Fibroblast of the aortic adventitia (primary cell): Measurements from ENCODE around the gene AQP4. TPM values are rescaled to one million over a fixed set of nuclear protein-coding genes. Genes with fewer than 3 reads are reported as not detected.

ENCODE experiments used
- DNase-seq: peaks from one replicate; pipeline ENCODE4 v3.0.0-alpha.2; 2010; ENCODE audit warnings: low read depth
- H3K4me3 ChIP-seq: 2 replicates; pipeline ENCODE4 v1.5.1; 2011; ENCODE audit warnings: low read depth, mild to moderate bottlenecking, control low read depth, low read length, moderate library complexity
- total RNA-seq: library from RNA; depleted of rRNA; stranded (reverse); fragments of >200 nt; gene quantifications from 2 replicates; pipeline ENCODE4 v1.2.3, GENCODE V29; 2012; ENCODE audit warnings: low replicate concordance
- TF ChIP-seq, protein P1 (sequence below): IDR thresholded peaks from 2 replicates; pipeline ENCODE4 v1.5.1; 2011; ENCODE audit warnings: mild to moderate bottlenecking, low read length, control low read depth, inconsistent platforms; ENCODE audit not compliant: insufficient read depth

The AQP4 gene
- total RNA-seq, 1 donor, result not detected

DNA sequence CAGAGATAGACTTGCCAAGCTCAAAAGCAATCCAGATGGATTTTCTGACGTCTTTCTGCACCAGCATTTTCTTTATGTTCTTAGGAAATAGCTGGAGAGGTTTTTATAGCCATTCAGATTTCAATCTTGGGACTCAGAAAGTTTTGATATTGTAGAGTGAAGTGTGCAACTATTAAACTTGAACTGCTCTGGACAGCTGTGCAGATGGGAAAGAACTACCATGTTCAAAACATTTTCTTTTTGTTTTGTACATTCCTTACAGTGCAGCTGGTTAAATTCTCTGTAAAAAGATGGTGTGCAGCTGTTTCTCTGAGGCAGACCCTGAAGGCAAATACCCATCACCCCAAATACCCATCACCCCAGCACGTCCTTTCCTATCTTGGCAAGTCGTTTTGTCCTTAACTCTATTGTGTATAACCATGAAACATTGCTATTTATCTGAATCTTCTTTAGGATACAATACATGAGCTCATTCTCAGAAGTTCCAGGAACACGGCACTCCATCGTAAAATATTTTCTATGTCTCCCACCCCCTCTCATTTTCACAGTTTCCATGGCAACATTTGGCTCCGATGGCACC is 38.8 kb downstream of the AQP4 start:
- no peak for DNase-seq
- H3K4me3 ChIP-seq, result no peak overlapping the region
- TF ChIP-seq, protein P1, sequence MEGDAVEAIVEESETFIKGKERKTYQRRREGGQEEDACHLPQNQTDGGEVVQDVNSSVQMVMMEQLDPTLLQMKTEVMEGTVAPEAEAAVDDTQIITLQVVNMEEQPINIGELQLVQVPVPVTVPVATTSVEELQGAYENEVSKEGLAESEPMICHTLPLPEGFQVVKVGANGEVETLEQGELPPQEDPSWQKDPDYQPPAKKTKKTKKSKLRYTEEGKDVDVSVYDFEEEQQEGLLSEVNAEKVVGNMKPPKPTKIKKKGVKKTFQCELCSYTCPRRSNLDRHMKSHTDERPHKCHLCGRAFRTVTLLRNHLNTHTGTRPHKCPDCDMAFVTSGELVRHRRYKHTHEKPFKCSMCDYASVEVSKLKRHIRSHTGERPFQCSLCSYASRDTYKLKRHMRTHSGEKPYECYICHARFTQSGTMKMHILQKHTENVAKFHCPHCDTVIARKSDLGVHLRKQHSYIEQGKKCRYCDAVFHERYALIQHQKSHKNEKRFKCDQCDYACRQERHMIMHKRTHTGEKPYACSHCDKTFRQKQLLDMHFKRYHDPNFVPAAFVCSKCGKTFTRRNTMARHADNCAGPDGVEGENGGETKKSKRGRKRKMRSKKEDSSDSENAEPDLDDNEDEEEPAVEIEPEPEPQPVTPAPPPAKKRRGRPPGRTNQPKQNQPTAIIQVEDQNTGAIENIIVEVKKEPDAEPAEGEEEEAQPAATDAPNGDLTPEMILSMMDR, result no peak

DNA sequence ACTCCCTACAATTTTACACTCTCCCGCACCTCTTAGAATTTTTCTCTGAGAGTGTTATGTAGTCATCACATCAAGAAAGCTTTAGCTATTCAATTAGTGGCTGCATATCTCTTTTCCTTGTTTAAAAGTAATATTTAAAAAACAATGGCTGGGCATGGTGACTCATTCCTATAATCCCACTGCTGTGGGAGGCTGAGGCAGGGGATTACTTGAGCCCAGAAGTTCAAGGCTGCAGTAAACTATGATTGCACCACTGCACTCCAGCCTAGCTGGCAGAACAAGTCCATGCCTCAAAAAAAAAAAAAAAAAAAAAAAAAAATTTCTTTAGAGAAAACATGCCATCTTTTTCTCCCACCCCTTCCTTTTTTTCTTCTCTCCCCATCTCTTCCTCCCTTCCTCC is 44.3 kb downstream of the AQP4 start:
- TF ChIP-seq, protein P1, result no peak
- no peak for DNase-seq
- no peak overlapping the region for H3K4me3 ChIP-seq

DNA sequence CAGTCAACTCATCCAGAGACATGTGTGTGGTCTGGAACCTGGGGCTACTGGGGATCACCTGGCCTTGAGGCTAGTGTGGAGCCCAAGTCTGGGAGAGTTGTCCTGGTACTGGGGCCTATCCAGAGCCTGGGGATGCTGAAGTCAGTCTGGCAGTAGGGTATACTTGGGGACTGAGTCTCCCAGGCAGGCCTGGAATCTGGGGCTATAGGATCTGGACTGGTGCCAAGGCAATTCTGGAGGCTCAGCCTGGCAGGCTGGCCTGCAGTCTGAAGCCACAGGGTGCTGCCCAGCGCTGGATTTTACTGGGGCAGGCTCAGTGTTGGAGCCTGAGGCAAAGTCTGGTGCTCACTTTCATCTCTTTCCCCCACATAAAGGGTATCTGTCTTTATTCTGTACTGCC is 46.5 kb downstream of the AQP4 start:
- no peak overlapping the region for H3K4me3 ChIP-seq
- TF ChIP-seq, protein P1, result no peak
- DNase-seq, result no peak

DNA sequence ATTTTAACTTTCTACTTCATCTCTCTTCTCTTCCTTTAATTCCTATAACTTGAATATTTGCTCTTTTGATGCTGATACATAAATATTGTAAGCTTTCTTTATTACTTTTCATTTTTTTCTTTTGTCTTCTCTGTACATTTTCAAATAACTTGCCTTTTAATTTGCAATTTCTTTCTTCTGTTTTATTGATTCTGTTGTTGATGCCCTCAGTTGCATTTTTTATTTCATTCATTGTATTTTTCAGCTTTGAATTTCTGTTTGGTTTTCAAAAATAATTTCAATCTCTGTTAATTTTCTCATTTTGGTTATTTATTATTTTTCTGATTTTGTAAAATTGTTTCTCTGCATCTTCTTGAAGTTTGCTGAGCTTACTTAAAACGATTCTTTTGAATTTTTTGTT is 47.0 kb downstream of the AQP4 start:
- H3K4me3 ChIP-seq, result no peak overlapping the region
- TF ChIP-seq, protein P1, result no peak
- DNase-seq, result no peak

DNA sequence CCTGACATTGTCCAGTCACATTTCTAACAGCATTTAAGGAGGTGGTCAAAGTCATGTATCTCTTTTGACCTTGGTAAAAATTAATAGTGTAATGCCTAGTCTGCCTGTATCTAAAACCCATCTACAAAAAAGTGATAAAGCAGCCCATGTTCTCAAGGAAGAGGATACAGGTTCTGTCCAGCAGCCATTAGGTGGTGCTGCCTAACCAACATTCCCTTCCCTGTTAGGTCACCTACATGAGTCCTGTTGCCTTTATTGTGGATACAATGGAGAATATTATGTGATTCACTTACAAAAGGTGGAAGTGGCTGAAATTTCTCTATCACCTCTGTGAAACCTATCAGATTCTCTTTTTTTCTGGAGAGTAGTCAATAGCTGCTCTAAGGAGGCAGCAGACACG is 52.5 kb downstream of the AQP4 start:
- TF ChIP-seq, protein P1, result peak; percentile 29
- peak; percentile 28 for DNase-seq
- no peak overlapping the region for H3K4me3 ChIP-seq

DNA sequence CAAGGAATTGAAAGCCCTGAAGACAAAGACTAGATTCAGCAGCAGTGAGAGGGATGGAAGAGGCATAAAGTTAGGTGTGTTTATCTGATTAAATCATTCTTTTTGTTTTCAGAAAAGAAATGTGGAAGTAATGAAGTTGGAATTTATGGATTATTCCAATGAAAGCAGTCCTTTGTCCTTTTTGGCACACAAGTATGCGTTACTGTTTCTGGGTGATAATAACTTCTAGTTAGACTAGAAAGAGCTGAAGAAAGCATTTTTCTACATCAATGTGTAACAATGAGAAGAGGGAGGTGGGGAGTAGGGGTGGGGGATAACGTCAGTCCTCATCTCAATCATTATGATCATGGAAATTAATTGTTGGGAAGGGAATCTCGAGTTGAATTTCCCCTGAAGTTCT is 53.0 kb downstream of the AQP4 start:
- TF ChIP-seq, protein P1, result no peak
- no peak for DNase-seq
- H3K4me3 ChIP-seq, result no peak overlapping the region

DNA sequence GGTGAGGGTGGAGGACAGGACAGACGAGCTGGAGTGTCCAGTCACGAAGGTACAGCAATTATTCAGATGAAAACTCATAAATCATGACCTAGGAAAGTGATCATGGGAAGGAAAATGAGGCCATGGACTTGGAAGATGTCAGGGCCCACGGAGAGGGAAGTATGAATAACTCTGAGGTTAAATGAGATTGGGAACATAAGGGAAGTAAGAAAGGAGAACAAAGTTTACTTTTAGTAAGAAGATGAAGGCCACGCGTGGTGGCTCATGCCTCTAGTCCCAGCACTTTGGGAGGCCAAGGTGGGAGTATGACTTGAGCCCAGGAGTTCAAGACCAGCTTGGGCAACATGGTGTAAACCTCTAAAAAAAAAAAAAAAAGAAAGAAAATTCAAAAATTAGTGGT is 56.2 kb downstream of the AQP4 start:
- TF ChIP-seq, protein P1, result no peak
- H3K4me3 ChIP-seq, result no peak overlapping the region
- no peak for DNase-seq
